HepG2 (cell line): Measurements from ENCODE around the gene CUL4A. TPM values are rescaled to one million over a fixed set of nuclear protein-coding genes. Genes with fewer than 3 reads are reported as not detected.

ENCODE experiments used
- KAT7 ChIP-seq: IDR thresholded peaks from 2 replicates; pipeline ENCODE4 v1.6.1; 2018; ENCODE audit warnings: borderline replicate concordance, missing compliant biosample characterization
- PHF8 ChIP-seq: sonication (generic); formaldehyde crosslinking; IDR thresholded peaks from 2 replicates; pipeline ENCODE4 v1.5.0; 2020; ENCODE audit warnings: missing genetic modification reagents
- ZNF282 ChIP-seq: fragments of 450-650 bp; IDR thresholded peaks from 2 replicates; pipeline ENCODE4 v1.6.1; 2018; ENCODE audit not compliant: partially characterized antibody
- polyA plus RNA-seq, 8 experiments: library from polyadenylated mRNA; depleted of rRNA in 3 of 8; stranded (reverse) in 7 of 8; unstranded in 1 of 8; fragments of >200 nt; fragmentation: Illumina TruSeq in 4 of 8; extraction: Trizol in 4 of 8; gene quantifications; 2 replicates each; pipeline versions ENCODE4 v1.2.1 to v1.2.3, GENCODE V29; 2011 to 2016; ENCODE audit warnings: low read depth in 4 of 8, missing spikeins in 1 of 8, mixed read lengths in 1 of 8; ENCODE audit not compliant: insufficient read depth in 1 of 8
- total RNA-seq, 5 experiments: library from RNA; depleted of rRNA; stranded (reverse); fragments of >200 nt; fragmentation: Illumina TruSeq; extraction: Trizol; gene quantifications; 2 replicates each; pipeline ENCODE4 v1.2.3, GENCODE V29; 2016; ENCODE audit warnings: low read depth in 1 of 5
- TF ChIP-seq, protein P1 (sequence below), 2 experiments: fragments of 450-650 bp in 1 of 2; sonication (generic) in 1 of 2; formaldehyde crosslinking in 1 of 2; IDR thresholded peaks; 2 replicates each; pipeline versions ENCODE4 v1.6.1 to v1.8.0; 2016 to 2022; ENCODE audit warnings: antibody characterized with exemption in 1 of 2, mild to moderate bottlenecking in 1 of 2, missing genetic modification reagents in 1 of 2
- TF ChIP-seq, protein P2 (sequence below): sonication (generic); formaldehyde crosslinking; IDR thresholded peaks from 2 replicates; pipeline ENCODE4 v1.4.0; 2020; ENCODE audit warnings: missing genetic modification reagents, mild to moderate bottlenecking, borderline replicate concordance
- TF ChIP-seq, protein P3 (sequence below): sonication (generic); formaldehyde crosslinking; IDR thresholded peaks from 2 replicates; pipeline ENCODE4 v1.9.0; 2021; ENCODE audit warnings: missing genetic modification reagents, borderline replicate concordance
- TF ChIP-seq, protein P4 (sequence below): sonication (generic); formaldehyde crosslinking; IDR thresholded peaks from 2 replicates; pipeline ENCODE4 v1.4.0; 2020; ENCODE audit warnings: missing genetic modification reagents

Gene CUL4A
- total and polyA plus RNA-seq, 2 of the 13 experiments (the other 11 are each of a cell fraction or from before 2014, with no cell fraction given), result 51.2 to 75.3 TPM

DNA sequence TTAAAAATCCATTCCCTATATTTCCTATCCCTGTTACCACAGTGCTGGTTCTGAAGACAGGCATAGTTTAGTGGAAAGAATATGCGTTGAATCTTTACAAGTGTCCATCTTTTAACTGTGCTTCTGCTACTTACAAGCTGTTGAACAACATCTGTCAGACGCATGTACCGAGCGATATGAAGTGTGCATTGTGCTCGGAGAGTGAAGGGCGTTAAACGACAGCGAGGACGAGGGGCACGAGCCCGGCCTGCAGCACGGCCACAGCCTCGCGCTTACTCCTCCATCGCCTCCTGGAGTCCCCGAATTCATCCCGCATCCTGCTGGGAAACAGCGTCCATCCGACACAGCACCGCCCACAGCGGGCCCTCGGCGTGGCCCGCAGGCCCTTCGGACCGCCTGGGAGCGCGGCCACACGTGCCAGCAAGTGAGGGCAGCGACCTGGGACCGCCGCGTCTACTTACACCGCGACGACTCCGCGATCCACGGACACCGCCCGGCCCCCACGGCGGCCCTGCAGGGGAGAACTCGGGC, 1.5 kb upstream of the CUL4A start (continued):
- TF ChIP-seq, protein P1, sequence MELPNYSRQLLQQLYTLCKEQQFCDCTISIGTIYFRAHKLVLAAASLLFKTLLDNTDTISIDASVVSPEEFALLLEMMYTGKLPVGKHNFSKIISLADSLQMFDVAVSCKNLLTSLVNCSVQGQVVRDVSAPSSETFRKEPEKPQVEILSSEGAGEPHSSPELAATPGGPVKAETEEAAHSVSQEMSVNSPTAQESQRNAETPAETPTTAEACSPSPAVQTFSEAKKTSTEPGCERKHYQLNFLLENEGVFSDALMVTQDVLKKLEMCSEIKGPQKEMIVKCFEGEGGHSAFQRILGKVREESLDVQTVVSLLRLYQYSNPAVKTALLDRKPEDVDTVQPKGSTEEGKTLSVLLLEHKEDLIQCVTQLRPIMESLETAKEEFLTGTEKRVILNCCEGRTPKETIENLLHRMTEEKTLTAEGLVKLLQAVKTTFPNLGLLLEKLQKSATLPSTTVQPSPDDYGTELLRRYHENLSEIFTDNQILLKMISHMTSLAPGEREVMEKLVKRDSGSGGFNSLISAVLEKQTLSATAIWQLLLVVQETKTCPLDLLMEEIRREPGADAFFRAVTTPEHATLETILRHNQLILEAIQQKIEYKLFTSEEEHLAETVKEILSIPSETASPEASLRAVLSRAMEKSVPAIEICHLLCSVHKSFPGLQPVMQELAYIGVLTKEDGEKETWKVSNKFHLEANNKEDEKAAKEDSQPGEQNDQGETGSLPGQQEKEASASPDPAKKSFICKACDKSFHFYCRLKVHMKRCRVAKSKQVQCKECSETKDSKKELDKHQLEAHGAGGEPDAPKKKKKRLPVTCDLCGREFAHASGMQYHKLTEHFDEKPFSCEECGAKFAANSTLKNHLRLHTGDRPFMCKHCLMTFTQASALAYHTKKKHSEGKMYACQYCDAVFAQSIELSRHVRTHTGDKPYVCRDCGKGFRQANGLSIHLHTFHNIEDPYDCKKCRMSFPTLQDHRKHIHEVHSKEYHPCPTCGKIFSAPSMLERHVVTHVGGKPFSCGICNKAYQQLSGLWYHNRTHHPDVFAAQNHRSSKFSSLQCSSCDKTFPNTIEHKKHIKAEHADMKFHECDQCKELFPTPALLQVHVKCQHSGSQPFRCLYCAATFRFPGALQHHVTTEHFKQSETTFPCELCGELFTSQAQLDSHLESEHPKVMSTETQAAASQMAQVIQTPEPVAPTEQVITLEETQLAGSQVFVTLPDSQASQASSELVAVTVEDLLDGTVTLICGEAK (IDR thresholded peaks at IDR 0.05), result no peak
- TF ChIP-seq, protein P1 (CRISPR knock-in tag; IDR thresholded peaks at IDR 0.05), result peak; percentile 10; the same call in 1 of the 2 replicates
- peak; percentile 92 for TF ChIP-seq KAT7
- TF ChIP-seq, protein P2, sequence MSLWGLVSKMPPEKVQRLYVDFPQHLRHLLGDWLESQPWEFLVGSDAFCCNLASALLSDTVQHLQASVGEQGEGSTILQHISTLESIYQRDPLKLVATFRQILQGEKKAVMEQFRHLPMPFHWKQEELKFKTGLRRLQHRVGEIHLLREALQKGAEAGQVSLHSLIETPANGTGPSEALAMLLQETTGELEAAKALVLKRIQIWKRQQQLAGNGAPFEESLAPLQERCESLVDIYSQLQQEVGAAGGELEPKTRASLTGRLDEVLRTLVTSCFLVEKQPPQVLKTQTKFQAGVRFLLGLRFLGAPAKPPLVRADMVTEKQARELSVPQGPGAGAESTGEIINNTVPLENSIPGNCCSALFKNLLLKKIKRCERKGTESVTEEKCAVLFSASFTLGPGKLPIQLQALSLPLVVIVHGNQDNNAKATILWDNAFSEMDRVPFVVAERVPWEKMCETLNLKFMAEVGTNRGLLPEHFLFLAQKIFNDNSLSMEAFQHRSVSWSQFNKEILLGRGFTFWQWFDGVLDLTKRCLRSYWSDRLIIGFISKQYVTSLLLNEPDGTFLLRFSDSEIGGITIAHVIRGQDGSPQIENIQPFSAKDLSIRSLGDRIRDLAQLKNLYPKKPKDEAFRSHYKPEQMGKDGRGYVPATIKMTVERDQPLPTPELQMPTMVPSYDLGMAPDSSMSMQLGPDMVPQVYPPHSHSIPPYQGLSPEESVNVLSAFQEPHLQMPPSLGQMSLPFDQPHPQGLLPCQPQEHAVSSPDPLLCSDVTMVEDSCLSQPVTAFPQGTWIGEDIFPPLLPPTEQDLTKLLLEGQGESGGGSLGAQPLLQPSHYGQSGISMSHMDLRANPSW (CRISPR knock-in tag), result no peak
- TF ChIP-seq, protein P3, sequence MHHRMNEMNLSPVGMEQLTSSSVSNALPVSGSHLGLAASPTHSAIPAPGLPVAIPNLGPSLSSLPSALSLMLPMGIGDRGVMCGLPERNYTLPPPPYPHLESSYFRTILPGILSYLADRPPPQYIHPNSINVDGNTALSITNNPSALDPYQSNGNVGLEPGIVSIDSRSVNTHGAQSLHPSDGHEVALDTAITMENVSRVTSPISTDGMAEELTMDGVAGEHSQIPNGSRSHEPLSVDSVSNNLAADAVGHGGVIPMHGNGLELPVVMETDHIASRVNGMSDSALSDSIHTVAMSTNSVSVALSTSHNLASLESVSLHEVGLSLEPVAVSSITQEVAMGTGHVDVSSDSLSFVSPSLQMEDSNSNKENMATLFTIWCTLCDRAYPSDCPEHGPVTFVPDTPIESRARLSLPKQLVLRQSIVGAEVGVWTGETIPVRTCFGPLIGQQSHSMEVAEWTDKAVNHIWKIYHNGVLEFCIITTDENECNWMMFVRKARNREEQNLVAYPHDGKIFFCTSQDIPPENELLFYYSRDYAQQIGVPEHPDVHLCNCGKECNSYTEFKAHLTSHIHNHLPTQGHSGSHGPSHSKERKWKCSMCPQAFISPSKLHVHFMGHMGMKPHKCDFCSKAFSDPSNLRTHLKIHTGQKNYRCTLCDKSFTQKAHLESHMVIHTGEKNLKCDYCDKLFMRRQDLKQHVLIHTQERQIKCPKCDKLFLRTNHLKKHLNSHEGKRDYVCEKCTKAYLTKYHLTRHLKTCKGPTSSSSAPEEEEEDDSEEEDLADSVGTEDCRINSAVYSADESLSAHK, result peak; percentile 42; the same call in 1 of the 2 replicates
- TF ChIP-seq, protein P4, sequence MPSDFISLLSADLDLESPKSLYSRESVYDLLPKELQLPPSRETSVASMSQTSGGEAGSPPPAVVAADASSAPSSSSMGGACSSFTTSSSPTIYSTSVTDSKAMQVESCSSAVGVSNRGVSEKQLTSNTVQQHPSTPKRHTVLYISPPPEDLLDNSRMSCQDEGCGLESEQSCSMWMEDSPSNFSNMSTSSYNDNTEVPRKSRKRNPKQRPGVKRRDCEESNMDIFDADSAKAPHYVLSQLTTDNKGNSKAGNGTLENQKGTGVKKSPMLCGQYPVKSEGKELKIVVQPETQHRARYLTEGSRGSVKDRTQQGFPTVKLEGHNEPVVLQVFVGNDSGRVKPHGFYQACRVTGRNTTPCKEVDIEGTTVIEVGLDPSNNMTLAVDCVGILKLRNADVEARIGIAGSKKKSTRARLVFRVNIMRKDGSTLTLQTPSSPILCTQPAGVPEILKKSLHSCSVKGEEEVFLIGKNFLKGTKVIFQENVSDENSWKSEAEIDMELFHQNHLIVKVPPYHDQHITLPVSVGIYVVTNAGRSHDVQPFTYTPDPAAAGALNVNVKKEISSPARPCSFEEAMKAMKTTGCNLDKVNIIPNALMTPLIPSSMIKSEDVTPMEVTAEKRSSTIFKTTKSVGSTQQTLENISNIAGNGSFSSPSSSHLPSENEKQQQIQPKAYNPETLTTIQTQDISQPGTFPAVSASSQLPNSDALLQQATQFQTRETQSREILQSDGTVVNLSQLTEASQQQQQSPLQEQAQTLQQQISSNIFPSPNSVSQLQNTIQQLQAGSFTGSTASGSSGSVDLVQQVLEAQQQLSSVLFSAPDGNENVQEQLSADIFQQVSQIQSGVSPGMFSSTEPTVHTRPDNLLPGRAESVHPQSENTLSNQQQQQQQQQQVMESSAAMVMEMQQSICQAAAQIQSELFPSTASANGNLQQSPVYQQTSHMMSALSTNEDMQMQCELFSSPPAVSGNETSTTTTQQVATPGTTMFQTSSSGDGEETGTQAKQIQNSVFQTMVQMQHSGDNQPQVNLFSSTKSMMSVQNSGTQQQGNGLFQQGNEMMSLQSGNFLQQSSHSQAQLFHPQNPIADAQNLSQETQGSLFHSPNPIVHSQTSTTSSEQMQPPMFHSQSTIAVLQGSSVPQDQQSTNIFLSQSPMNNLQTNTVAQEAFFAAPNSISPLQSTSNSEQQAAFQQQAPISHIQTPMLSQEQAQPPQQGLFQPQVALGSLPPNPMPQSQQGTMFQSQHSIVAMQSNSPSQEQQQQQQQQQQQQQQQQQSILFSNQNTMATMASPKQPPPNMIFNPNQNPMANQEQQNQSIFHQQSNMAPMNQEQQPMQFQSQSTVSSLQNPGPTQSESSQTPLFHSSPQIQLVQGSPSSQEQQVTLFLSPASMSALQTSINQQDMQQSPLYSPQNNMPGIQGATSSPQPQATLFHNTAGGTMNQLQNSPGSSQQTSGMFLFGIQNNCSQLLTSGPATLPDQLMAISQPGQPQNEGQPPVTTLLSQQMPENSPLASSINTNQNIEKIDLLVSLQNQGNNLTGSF (CRISPR knock-in tag), result peak; percentile 55; the same call in 1 of the 2 replicates
- TF ChIP-seq PHF8 (CRISPR knock-in tag), result no peak
- TF ChIP-seq ZNF282, result no peak
